HG02678 (cell line): Measurements from ENCODE around the gene ELP4.

ENCODE experiments used
- ATAC-seq: cut with Tn5 transposase; IDR thresholded peaks from one replicate; pipeline ENCODE4 v1.9.1; 2021; ENCODE audit warnings: mild to moderate bottlenecking, moderate library complexity; ENCODE audit not compliant: unreplicated experiment

Gene ELP4

DNA sequence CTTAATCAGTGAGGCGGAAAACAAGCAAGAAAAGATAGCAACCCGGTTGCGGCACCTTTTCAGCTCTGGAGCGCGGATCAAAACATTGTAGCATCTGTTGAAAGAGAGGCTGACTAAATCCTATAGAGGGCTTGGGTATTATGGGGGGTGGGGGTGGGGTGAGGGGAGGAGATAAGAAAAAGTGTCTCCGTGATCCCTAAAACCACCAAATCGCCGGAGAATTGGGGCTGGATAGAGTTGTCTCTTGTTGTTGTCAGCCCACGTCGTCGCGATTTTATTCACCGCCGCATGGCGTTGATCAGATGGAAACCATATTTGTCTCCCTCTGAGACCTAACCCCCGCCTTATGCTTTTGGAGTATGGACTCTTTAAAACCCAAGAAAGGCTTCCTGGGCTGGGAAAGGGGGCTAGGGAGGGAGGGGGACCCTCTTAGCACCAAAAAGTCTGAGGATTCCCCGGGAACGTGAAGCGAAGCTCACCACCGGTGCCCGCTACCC, 288.5 kb downstream of the ELP4 start:
- ATAC-seq: no peak

GRCh38 chr11:31798554-31799434, 289.2 kb downstream of the ELP4 start:
- ATAC-seq: no peak

- ATAC-seq: no peak
Measured at GRCh38 chr11:31799435-31800397, 290.1 kb downstream of the ELP4 start.

GRCh38 chr11:31800398-31801265, 291.1 kb downstream of the ELP4 start:
- ATAC-seq: no peak

DNA sequence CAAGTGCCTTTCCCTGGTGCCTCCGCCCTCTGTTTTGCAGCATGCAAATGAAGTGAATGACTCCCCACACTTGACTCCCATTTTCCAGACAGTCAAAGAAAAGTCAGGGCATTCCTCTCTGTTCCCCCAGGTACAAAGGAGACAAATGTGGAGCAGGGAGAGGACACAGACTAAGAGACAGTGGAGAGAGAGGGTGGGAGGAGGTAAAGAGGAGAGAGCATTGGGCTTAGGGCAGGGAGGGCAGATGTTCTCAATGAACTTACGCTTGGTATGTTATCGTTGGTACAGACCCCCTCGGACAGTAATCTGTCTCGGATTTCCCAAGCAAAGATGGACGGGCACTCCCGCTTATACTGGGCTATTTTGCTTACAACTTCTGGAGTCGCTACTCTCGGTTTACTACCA, 291.7 kb downstream of the ELP4 start:
- no peak for ATAC-seq

DNA sequence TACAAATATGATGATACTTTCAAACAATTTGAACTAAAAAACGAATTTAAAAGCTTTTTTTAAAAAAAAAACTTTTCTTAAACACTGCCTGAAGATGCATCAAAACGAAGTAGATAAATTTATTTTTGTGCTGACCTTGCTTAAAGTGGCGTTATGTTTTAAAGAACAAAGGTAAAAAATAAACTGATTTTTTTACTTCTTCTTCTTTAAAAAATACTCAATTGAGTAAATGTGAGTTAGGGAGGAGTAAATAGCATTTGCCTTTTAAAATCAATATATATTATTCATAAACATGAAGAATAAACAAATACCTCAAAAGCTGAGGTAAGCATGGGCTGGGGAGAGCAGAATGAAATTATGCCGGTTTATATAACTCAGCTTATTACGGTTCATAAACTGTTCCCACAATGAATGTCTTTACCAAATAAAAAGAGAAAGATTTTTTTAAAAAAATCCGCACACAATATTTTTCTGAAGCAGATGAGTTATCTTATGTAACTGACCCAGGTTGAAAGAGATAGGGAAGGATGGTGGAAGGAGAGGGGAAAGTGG, 292.5 kb downstream of the ELP4 start:
- ATAC-seq: no peak

- no peak for ATAC-seq
Measured at GRCh38 chr11:31802609-31802989, 293.0 kb downstream of the ELP4 start.

DNA sequence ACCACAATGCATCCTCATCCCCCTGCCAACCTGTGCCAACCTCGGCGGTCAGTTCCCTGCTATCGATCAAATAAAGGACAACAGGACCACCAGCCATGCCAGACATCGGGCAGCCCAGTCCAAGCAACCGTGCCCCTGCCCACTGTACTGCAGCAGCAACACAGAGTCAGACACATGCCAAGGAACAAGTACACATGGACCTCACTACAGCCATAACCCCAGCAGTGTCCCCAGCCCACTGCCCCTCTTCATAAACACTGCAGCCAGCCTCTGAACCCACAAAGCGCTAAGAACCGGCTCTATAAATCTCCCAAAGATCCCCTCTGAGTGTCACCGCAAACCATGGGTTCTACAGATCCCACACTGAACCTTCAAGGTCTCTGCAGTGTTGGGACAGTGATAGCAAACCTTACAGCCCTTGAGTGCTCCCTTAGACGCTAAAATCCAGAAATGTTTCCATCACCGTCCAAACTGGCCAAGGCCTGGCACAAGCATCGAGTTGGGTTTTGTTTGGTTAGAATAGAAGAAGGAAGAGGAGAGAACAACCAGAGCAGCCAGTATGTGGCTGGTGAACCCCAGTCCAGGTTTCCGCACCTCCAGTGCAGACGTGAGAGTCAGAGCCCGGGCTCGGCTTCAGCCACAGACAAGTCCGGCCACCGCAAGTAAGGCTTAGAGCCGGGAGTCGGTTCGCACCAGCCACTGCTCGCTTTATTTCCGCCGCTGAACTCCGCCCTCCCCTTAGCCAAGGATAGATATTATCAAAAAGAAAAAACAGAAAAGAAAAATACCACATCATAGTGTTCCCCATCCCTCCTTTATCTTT, 293.6 kb downstream of the ELP4 start:
- no peak for ATAC-seq

DNA sequence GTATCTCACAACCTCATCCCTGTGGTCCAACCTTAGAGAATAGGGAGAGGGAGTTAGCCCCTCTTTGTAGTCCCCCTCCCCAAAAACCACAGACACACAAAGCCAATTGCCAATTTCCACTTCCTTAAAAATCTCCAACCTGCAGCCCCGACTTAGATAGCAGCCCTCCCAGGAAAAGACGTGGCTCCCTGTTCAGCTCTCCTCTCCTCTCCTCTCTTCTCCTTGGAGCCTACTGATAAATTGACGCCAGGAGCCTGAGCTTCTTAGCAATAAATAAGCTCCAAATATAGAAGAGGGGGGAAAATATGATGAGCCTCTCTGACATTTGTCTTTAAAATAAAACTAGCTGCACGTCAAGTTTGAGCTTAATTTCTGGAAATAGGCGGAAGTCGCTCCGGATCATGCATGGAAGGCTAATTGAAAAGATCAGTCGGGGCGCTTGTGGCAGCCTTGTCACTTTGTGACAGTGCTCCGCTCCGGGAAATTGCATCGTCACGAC, 294.3 kb downstream of the ELP4 start:
- no peak for ATAC-seq

DNA sequence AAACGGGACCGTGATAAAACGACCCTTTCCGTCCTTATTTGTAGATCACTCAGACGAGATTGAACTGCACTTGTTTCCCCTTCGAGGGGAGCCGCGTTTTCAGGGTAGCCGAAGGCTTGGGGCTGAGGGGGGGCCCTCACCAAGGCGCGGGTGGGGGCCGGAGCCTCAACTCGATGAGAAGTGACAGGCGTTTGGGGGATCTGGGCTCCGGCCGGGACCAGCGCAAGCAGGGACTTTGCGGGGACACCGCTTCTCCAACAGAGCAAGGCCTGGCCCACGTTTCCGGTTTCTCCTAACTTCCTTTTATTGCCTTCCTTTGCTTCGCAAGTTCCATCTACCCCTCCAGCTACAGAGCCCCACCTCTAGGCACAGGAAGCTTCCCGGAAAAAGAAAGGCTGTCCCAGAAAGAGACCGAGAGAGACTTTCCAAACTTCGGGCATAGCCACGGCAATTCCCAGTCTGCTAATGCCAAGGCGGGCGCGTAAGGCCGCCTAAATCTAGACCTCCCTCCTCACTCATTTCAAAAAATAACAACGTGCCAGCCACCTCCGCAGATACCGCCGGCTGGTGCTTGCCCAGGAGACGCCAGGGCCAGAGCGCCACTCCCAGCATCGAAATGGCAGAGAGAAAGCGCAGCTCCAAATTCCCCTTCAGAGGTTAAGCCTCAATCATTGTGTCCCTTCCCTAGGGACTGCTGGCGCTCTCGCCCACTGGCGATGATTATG, 294.9 kb downstream of the ELP4 start:
- ATAC-seq: no peak

GRCh38 chr11:31805037-31805628, 295.6 kb downstream of the ELP4 start:
- no peak for ATAC-seq

DNA sequence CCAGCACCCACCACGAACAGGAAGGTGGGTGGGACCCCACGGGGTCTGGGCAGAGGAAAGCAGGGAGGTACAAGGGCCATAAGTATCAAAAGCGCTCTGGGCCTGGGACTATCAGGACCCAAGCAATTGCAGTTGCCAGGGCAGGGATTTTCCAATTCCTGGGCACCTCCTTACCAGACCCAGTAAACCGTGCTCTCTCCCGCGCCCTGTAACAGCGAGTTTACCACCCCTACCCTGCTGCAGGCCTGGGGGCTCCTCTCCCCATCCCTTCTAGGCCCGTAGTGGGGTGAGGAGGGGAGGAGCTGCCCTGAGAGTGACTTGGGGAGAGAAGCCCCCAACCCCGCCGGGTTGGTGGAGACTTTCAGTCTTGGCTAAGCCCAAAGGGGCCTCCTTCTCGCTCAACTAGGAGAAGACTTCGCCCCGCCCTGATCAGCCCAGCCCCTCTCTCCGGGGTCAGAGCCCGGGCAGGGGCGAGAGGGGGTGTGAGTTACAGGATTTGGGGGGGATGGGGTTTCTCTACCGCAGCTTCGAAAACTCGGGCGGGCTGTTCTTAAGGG, 296.1 kb downstream of the ELP4 start:
- no peak for ATAC-seq

GRCh38 chr11:31806186-31806927, 296.8 kb downstream of the ELP4 start:
- ATAC-seq: no peak

DNA sequence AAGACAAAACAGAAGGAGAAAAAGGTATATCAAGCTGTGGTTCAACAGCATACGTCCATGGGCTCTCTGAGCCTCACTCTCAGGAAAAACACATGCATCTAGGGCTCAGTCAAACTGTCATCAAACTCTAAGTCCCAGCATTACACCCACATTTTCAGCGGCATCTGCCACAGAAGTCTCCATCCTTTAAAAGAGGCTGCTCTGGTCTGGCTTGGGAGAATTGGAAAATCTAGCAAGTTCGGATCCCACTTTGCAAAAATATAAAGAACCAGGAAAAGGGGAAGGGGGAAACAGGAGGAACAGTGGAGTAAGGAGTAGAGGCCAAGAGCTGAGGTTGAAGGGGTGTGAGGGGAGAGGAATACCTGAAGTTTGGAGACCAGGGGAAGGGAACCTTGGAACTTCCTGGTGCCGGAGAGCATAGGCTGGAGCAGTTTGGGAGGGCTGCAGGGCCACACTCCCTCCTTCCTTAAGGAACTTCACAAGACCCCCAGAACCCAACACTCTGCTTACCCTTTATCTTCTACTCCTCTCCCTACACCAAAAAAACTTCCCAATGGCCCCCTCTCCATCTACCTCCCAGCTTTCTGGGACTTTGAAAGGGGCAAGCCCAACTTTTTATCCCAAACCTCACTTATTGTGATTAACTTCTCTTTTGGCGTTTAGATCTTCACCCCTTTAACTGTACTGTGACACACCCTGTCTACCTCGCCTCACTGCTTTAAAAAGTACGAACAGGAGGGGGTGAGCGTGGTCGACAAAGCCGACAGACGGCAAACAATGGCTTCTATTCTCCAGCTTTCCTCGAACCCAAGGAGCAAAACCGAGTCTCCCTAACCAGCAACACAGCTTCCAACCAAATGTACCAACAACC, 297.6 kb downstream of the ELP4 start:
- no peak for ATAC-seq

DNA sequence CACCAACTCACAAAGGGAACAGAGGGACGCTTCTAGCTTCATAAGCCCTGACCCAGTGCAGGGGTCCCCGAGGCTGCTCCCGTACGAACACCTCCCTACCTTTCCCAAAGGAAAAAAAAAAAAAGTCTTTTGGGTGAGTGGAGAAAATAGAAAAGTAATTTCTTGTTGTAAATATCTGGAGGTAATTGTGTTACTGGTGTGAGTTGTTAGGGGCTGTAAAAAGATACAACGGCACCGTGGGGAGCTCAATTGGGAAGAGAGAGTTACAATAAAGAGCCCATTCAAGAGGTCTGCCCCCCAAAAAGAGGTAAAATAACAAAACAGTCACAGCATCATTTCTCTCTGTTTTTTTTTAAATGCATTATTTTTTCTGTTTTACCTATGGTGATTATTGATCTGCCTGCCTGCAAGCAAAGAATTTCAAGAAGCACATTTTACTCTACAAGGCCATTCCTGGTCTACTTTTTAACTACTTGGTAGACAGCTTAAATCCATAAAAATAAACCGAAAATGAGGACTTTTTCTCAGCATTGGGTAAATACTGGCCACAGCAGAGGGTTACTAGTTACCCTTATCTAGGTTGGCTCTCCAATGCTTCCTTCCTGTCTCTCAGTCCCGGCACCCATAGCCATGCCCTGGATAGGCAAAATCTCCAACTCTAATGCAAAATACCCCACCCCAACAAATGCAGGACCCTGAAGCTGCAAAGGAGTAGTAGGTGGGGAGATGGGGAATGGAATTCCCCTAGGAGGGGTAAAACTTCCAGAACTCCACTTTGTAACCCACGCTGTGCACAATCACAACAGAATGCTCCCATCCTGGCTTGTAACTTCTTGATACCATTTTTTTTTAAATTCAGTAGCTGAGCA, 298.5 kb downstream of the ELP4 start:
- ATAC-seq: no peak
